Kidney glomerular epithelial cell (primary cell): ENCODE data around the gene SCN8A.

Experiments
- DNase-seq: peaks from one replicate; lab custom pipeline; 2025; lab: John Stamatoyannopoulos, UW

The SCN8A gene

DNA sequence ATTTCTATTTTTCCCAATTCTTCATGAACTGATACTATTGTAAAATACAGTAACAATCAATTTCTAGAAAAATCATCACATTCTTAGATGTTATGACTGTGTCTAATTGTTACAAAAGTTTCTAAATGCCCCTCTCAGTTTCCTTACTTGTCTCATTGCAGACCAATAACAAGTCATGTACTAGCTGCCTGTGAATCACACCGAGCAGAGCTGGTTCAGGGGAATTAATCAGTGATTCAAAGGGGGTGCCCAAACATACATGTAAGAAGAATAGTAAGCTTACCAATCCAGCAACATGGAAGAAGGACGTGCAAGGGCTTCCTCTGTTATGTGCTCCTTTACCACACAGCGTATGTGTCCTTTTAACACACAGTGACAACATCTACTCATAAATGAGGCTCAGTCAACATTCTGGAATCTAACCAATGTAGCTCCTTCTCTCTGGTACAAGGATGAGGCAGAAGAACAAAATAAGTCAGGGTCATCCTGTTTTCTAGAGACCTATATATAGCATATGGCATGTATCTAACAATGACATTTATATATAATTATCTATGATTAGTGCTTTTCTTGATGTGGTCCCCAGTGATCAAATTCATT, 126.4 kb downstream of the SCN8A start:
- no peak for DNase-seq

- DNase-seq = peak; percentile 15
Observed at GRCh38 chr12:51721282-51721940, 130.4 kb downstream of the SCN8A start.

DNA sequence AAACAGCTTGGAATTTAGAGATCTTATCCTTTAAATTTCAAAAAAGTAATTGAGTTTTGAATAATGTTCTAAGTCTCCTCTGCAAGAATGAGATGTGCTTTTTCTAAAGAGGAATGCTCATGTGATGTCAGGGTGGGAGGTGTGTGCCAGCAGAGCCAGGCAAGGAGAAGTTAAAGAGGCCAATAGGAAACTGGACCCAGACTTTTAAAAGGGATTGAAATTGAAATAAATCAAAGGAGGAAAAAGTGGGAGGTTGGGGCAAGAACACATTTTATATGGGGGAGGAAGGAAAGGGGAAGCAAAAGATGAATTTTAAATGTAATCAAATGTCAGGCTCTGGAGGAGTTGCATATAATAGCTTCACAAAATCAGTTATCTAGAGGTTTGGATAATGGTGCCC, 131.4 kb downstream of the SCN8A start:
- DNase-seq = no peak

DNA sequence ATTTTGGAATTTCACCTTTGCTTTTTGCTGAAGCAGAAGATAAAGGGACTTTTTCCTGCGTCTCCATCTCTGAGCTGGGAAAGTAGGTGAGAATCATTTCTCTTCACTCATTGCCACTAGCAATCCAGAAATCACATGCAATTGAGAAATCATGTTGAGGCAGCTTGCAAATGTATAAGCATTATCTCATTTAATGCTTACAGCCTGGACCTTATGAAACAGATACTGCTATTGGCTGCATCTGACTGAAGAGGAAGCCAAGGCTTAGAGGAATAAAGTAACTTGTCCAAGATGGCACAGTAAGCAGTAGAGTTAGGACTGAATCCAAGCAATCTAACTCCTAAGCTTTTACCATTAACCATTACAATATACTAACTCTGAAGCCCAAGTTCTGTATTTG, 135.1 kb downstream of the SCN8A start:
- no peak for DNase-seq

DNA sequence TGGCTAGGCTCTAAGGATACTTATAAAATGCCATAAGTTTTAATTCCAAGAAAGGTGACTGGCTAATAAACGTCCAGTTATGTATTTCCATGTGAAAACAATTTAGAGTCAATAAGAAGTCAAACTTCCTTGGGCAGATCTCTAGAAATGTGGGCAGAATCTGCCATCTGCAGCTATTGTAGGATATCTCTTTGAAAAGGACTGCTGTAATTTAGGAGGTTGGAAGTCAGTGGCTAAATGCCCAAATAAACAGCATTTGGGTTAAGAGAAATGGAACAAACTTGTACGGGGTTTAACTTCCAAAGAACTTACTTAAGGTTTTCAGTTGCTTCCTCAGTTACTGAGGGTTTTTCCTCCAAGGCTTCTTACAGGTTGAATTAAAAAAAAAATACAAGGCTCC, 135.9 kb downstream of the SCN8A start:
- no peak for DNase-seq

DNA sequence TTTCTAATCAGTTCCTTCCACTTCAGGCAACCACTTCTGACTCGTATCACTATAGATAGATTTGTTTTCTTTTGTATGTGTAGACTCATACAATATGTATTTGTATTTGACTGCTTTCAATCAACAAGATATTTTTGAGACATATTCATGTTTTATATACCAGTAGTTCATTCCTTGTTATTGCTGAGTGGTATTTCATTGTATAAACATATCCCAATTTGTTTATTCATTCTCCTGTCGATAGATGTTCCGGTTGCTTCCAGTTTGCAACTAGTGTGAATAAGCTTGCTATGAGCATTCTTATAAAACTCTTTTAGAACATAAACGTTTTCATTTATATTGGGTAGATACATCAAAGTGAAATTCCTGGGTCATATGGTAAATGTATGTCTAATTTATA, 138.3 kb downstream of the SCN8A start:
- DNase-seq = no peak

DNA sequence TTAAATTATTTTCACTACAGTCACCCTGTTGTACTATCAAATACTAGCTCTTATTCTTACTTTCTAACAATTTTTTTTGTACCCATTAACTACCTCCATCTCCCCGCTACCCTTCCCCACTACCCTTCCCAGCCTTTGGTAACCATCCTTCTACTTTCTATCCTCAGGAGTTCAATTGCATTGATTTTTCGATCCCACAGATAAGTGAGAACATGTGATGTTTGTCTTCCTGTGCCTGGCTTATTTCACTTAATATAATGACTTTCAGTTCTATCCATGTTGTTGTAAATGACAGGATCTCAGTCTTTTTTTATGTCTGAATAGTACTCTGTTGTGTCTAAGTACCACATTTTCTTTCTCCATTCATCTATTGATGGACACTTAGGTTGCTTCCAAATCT, 139.7 kb downstream of the SCN8A start:
- DNase-seq = no peak

- no peak for DNase-seq
Observed at GRCh38 chr12:51740536-51740935, 149.5 kb downstream of the SCN8A start.

- no peak for DNase-seq
Observed at GRCh38 chr12:51744235-51744634, 153.2 kb downstream of the SCN8A start.

GRCh38 chr12:51744957-51745356, 153.9 kb downstream of the SCN8A start:
- no peak for DNase-seq

GRCh38 chr12:51746416-51746815, 155.4 kb downstream of the SCN8A start:
- no peak for DNase-seq

GRCh38 chr12:51748235-51748634, 157.2 kb downstream of the SCN8A start:
- DNase-seq = no peak

- no peak for DNase-seq
Observed at GRCh38 chr12:51749206-51749985, 158.4 kb downstream of the SCN8A start.

GRCh38 chr12:51749986-51750317, 158.9 kb downstream of the SCN8A start:
- no peak for DNase-seq

- DNase-seq = no peak
Observed at GRCh38 chr12:51751661-51752060, 160.6 kb downstream of the SCN8A start.

DNA sequence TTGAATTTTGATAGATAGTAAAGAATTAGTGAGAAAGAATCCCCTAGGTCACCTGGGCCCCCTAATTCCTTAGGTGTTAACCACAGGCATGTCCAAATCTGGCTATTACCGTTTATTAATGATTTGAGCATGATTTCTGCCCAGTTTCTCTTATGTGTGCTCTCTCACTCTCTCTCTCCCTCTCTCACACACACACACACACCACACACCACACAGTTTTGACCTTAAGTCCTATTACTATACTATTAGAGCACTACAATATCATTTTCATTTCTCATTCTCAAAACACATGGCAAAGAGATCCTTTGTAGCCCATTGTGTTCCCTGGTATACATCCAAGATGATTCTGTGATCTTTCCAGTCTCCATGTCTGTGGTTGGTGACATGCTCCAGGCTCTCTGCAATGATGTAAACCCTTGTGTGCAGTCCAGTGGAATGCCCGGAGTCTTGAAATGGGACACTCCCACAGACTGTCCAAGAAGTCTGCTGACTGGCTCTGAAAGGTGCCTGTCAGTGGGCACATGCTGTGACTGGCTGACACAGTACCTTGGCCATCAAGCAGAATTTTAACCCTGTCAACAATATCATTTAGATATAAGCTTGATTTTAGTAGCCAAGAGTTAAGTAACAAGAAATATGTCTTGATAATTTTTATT, 161.3 kb downstream of the SCN8A start:
- peak; percentile 89 for DNase-seq

GRCh38 chr12:51753980-51754675, 163.1 kb downstream of the SCN8A start:
- DNase-seq = no peak

DNA sequence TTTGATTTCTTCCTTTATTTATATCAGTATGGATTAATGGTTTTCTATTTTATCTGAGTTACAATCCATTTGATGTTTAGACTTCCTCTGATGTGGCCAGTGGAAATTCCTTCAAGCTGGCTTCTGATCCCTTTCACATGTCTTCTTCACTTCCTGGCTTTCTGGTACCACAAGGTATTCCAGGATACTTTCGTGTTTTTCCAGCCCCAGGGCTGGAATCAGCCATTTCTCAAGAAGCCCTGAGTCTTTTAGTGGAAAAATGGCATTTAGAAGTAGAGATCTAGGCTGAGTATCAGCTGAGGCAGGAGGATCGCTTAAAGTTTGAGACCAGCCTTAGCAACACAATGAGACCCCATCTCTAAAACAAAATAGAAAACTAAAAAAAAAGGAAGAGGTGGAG, 164.2 kb downstream of the SCN8A start:
- no peak for DNase-seq

DNA sequence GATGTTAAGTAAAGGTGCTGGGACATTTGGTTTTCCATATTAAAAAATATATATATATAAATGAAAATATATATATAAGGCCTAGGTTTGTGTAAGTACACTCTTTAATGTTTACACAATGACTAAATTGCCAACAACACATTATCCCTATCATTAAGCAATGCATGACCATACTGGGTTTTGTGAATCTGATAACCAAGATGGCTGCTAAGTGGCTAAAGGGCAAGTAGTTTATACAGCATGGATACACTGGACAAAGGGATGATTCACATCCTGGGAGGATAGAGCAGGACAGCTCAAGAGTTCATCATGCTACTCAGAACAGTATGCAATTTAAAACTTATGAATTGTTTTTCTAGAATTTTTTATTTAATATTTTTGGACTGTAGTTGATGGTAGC, 168.1 kb downstream of the SCN8A start:
- no peak for DNase-seq

DNA sequence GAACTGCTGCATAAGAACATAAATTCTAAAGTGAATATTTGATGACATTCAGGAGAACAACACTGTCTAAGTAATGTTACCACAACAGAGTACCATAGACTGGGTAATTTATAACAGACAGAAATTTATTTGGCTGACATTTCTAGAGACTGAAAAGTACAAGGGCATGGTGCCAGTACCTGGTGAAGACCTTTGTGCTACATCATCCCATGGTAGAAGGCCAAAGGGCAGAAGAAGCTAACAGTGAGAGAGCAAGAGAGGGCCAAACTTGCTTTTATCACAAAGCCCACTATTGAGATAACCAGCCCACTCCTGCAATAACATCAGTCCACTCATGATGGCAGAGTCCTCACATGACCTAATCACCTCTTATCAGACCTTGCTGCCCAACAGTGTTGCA, 168.7 kb downstream of the SCN8A start:
- no peak for DNase-seq

DNA sequence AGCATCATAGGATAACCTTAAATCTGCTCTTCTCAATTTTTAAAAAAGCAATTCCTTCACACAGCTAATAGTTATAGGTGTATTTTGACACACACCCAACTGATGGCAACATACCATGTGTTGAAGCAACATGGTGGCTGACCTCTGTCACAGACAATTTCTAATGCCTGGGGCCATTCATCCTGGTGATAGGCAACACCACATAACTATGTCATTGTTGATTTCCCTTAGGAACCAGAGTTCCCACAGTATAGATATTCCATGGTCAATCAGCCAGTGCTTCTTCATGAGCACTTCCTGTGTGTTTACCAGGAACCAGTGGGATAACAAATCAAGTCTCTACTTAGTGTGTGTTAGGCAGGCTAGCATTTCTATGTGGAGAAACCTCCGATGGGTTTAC, 169.2 kb downstream of the SCN8A start:
- DNase-seq = no peak

DNA sequence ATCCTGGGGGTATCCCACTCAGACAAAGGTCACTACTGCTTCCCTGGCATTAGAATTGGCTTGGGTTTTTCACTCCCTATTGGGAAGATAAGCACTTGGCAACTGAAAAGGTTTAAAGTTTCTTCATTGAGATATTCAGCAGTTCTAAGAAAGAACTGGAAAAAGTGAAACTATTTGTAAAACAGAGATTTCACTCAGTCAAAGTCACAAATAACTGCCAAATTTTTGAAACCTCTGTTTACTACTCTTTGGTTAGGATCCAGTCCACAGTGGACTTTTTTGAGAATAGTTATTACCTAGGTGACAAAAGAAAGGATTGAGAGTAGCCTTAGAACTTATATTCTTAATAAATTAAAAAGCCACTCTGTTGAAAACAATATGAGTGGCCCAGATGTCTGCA, 172.7 kb downstream of the SCN8A start:
- no peak for DNase-seq
